Measurements from ENCODE around the gene ERC2.

GRCh38 chr3:56115199-56115598 lies 353.1 kb downstream of the ERC2 start:
- TF ChIP-seq CTCF (IDR thresholded peaks at IDR 0.05; ENCODE audit: low read length) (no peak), EZH2 (IDR thresholded peaks at IDR 0.05; ENCODE audit: borderline replicate concordance, low read length) (no peak)
